ENCODE results near the gene CFAP45.

CFAP45 gene

DNA sequence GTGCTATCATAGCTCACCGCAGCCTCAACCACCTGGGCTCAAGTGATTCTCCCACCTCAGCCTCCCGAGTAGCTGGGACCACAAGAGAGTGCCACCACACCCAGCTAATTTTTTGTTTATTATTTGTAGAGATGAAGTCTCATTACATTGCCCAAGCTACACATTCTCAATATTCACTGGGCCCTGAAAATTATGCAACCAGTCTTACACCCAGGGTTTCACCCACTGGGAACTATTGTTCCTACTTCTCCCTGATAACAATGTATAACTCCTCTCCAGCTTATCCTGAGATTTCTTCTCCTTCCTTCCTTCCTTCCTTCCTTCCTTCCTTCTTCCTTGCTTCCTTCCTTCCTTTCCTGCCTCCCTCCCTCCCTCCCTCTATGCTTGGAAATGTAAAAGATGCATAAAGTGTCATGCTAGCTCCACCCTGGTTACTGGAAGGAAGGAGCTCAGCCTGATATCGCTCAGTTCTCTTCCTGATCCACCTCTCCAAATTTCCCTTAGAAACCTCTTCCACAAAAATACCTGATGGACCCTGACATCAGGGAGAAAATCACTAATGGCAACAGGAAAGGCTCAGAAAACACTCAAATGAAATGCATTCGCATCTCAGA is 26.3 kb downstream of the CFAP45 start:
- DNase-seq: no peak

GRCh38 chr1:159872891-159873290 is 27.1 kb downstream of the CFAP45 start:
- DNase-seq: no peak

GRCh38 chr1:159870704-159871103 is 29.3 kb downstream of the CFAP45 start:
- DNase-seq: no peak

- no peak for DNase-seq
Measured at GRCh38 chr1:159869607-159870006, 30.4 kb downstream of the CFAP45 start.

DNA sequence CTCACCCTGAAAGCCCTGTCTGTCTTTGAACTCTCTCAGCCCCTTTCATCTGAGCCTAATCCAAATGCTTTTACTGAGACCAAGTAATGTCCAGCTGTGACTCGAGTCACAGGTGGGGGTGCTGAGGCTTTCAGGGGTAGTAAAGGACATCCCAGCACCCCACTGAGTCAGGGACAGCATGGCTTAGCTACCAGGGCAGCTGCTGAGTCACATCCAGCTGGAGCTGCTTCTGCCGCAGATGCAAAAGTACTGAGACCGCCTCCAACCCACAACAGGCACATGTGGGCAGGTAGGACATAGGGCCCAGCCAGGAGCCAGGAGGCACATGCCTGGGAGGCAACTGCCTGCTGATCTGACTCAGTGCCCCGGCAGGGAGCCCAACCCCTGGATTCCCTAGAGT is 30.8 kb downstream of the CFAP45 start:
- DNase-seq: peak in 1 of 2 donors; percentile 24

DNA sequence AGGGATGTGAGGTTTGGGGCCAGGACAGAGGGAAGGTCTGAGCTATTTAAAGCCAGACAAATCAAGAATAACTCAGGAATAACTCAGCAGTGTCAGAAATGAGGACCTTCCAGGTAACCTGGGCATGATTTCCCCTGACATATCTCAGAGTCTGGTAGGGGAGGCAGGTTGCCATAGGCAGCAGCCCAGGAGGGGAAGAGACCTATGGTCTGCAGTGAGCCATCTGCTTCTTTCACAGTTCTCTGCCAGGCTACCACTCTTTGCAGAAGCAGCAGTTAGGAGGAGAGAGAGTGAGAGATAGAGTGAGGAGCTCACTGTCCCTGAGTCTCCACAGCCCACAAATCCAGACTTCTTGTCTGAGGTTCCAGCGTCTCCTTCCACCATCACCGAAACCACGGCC is 31.2 kb downstream of the CFAP45 start:
- DNase-seq: no peak

DNA sequence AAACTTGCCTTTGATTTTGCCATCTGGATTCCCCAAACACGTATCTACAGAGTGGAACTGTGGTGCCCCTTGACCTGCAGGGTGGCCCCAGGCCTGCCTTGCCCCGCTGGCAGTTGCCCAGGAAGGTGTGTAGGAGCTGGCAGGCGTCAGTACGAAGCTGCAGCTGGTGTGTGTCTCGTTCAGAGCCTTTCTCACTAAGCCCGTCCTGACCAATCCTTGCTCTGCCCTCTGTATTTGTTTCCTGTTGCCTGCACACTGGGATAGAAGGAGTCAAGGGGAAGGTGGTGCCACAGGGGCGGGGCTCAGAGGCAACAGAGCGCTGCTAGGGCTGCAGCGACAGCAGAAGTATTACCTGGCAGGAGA is 32.3 kb downstream of the CFAP45 start:
- no peak for DNase-seq

GRCh38 chr1:159866905-159867663 is 32.9 kb downstream of the CFAP45 start:
- DNase-seq: no peak

- no peak for DNase-seq
Measured at GRCh38 chr1:159866066-159866465, 33.9 kb downstream of the CFAP45 start.

- no peak for DNase-seq
Measured at GRCh38 chr1:159864262-159864661, 35.7 kb downstream of the CFAP45 start.

GRCh38 chr1:159862557-159862956 is 37.4 kb downstream of the CFAP45 start, which contains the start of gene VSIG8:
TSS of gene VSIG8 (minus strand) at chr1:159862657. CDS start at chr1:159862521, 136 bp downstream.
- no peak for DNase-seq

DNA sequence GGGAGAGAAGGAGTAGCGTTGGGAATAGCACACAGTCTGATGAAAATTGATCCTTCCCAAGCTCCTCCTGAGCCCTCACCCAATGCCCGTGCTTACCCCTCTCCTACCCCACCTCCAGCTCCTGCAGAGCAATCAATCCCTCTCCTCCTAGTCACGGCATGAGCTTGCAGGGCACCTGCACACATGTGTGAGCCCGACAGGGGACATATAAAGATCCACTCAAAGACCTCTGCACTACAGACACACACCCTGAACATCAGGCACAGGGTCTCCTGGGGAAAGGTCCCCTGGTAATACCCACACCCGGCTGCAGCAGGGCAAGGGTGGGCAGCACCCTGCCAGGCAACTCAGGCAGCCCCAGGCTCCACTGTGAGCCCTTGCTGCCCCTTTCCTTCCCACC is 37.9 kb downstream of the CFAP45 start:
- no peak for DNase-seq

- DNase-seq: no peak
Measured at GRCh38 chr1:159861218-159861617, 38.7 kb downstream of the CFAP45 start.

GRCh38 chr1:159860456-159860855 is 39.5 kb downstream of the CFAP45 start:
- DNase-seq: no peak

- no peak for DNase-seq
Measured at GRCh38 chr1:159859767-159860322, 40.1 kb downstream of the CFAP45 start.

DNA sequence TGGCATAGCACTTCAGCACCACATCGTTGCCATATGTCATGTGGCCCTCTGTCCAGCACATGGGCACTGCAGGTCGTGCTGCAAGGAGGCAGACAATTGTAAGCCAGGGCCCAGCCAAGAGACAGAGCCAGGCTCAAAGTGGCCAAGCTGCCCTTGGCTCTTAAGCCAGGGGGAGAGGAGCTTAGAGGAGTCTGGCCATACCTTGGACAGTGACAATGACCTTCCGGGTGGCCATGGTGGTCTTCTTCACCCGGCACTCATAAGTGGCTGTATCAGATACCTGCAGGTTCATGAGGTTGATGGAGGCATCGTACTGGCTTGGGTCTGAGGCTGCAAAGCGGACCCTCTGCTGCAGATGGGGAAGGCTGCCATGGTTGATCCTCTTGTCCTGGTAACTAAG is 42.1 kb downstream of the CFAP45 start:
- DNase-seq: no peak

DNA sequence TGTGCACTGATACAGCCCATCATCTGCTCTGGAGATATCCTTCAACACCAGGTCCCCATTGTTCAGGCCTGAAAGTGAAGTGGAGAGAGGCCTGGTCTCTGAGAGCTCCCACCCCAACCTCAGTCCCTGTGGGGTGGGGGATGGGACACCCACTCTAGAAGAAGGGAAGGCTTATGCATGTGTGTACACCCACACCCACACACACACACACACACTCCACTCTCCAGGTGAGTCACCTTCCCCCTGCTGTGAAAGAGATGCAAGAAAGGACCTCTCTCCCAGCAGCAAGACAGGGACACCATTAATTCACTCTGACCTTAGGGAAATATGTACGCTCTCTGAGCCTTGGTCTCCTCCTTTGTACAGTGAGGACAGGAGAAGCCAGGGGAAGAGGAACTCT is 43.4 kb downstream of the CFAP45 start:
- DNase-seq: no peak

DNA sequence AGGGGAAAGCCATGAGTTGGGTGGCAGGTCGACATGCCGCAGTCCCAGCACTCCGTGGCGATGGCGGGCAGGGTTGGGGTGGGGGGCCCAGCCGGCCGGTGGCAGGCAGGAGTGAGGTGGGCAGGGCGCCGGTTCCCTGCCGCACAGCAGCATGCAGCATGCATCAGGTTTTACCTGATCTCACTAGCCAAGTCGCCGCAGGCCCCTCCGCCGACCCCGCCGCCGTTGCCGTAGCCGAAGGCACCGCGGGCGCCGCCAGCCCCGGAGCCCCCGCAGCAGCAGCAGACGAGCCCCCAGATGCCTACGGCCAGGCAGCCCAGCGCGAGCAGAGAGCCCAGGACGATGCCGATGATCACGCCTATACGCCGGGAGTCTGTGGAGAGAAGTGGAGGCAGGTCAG is 44.3 kb downstream of the CFAP45 start:
- no peak for DNase-seq

GRCh38 chr1:159854693-159855192 is 45.2 kb downstream of the CFAP45 start:
- peak; percentile 75 to 82 for DNase-seq

GRCh38 chr1:159854116-159854692 is 45.8 kb downstream of the CFAP45 start:
- DNase-seq: peak; percentile 35 to 49

DNA sequence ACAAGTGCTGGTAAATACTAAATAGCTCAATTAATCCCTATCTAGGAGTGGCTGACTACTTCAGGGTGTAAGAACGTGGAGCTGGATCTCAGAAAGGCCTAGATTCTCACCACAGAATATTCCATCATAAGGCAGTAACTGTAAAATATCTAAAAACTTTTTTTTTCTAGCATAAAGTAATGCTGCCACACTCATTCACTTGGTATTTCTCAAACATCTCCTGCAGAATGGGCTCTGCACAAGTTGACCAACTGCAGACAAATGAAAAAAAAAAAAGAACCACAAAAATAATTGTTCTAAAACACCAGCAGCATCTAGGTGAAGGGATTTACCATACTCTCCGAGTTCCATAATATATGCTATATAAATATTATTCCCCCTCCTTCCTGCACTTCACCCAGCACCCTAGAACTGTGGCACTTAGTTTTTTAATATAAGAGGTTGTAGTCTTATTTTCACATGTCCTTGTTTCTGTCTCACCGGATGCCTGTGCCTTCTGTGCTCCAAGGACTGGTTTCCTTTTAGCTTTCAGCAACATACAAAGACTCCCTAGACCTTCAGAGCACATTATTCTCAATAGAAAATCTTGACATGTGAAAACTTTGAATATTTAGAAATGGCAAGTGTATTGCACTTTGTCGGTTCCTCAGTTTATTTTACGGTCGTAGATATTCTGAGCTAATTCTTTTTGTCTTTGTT is 46.4 kb downstream of the CFAP45 start:
- DNase-seq: no peak

DNA sequence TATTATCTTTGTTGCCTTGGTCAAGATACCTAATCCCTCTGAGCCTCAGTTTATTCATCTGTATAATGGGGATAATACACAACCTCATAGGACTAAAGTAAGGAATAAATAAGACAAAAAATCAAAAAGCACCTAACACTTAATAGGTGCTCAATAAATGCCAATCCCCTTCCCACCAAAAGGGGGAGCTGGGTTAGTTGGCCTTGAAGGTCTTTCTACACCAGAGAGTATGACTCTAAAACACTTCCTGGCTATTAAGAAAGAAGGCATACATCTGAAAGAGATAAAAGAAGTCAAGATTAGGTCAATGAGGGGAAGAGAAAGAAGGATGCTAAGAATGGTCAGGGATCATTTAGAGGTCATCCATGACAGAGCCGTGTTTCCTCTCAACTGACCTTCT is 48.6 kb downstream of the CFAP45 start:
- no peak for DNase-seq

All from stimulated activated CD4-positive, alpha-beta T cell treated with anti-CD3 and anti-CD28 coated beads, Interleukin-2, amount 100 ng/mL, for 24 hours (primary cell).